GM18502 (cell line): Measurements from ENCODE around the gene DNAI1.
"Not testable (repeated sequence)": the region's sequence is repeated elsewhere in the genome, so short reads cannot be mapped to it uniquely, and the experiment has no call there.

ENCODE experiments used
- ATAC-seq: cut with Tn5 transposase; IDR thresholded peaks from one replicate; pipeline ENCODE4 v1.9.1; 2021; ENCODE audit warnings: mild to moderate bottlenecking; ENCODE audit not compliant: unreplicated experiment, poor library complexity

DNAI1 gene

GRCh38 chr9:34446951-34447350 is 11.7 kb upstream of the DNAI1 start:
- no peak for ATAC-seq

- no peak for ATAC-seq
Measured at GRCh38 chr9:34450644-34451043, 8.0 kb upstream of the DNAI1 start.

- no peak for ATAC-seq
Measured at GRCh38 chr9:34451135-34451534, 7.5 kb upstream of the DNAI1 start.

- ATAC-seq, result peak; percentile 66
Measured at GRCh38 chr9:34451545-34451944, 7.1 kb upstream of the DNAI1 start.

- ATAC-seq, result no peak
Measured at GRCh38 chr9:34452568-34452967, 6.0 kb upstream of the DNAI1 start.

- no peak for ATAC-seq
Measured at GRCh38 chr9:34454571-34455065, 4.0 kb upstream of the DNAI1 start.

GRCh38 chr9:34456151-34456550 is 2.5 kb upstream of the DNAI1 start:
- no peak for ATAC-seq

GRCh38 chr9:34456746-34457145 is 1.9 kb upstream of the DNAI1 start:
- ATAC-seq, result no peak

GRCh38 chr9:34457266-34458012 is 1.2 kb upstream of the DNAI1 start:
- no peak for ATAC-seq

- ATAC-seq, result no peak
Measured at GRCh38 chr9:34458959-34459340, 345 bp downstream of the DNAI1 start.

GRCh38 chr9:34459356-34459755 is 751 bp downstream of the DNAI1 start:
- no peak for ATAC-seq

GRCh38 chr9:34459941-34460340 is 1.3 kb downstream of the DNAI1 start:
- no peak for ATAC-seq

- no peak for ATAC-seq
Measured at GRCh38 chr9:34463098-34463900, 4.7 kb downstream of the DNAI1 start.

- no peak for ATAC-seq
Measured at GRCh38 chr9:34463901-34464232, 5.3 kb downstream of the DNAI1 start.

GRCh38 chr9:34464571-34464970 is 6.0 kb downstream of the DNAI1 start:
- no peak for ATAC-seq

- no peak for ATAC-seq
Measured at GRCh38 chr9:34465468-34465867, 6.9 kb downstream of the DNAI1 start.

GRCh38 chr9:34475097-34475496 is 16.5 kb downstream of the DNAI1 start:
- no peak for ATAC-seq

GRCh38 chr9:34477541-34477940 is 18.9 kb downstream of the DNAI1 start:
- ATAC-seq, result no peak

- no peak for ATAC-seq
Measured at GRCh38 chr9:34479431-34479866, 20.8 kb downstream of the DNAI1 start.

- ATAC-seq, result not testable (repeated sequence)
Measured at GRCh38 chr9:34481620-34482019, 23.0 kb downstream of the DNAI1 start.

- not testable (repeated sequence) for ATAC-seq
Measured at GRCh38 chr9:34482746-34483145, 24.1 kb downstream of the DNAI1 start.

GRCh38 chr9:34484678-34485077 is 26.1 kb downstream of the DNAI1 start:
- ATAC-seq, result no peak
